GM19035 (cell line): ENCODE measurements around the gene PDP2.
"Not testable (repeated sequence)": the region's sequence is repeated elsewhere in the genome, so short reads cannot be mapped to it uniquely, and the experiment has no call there.

Source experiments
- ATAC-seq: cut with Tn5 transposase; IDR thresholded peaks from one replicate; pipeline ENCODE4 v1.9.1; 2021; ENCODE audit not compliant: unreplicated experiment

PDP2 gene

DNA sequence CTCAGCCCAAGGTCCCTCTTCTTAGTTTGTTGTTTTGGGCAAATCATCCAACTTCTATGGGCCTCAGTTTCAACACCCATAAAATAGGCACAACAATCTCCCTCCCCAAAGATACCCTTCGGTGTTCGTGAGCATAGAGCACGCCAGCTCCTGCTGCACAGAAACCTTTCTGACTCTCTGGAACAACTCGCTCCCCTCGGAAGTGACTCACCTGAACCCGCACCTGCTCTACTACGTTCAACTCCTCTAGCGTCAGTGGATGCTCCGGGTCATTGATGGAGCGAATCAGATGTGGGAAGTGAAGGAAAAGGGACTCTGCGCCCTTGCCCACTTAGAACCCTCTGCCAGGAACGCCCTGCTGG is 53.4 kb downstream of the PDP2 start:
- no peak for ATAC-seq

- ATAC-seq, result peak; percentile 84
These were observed 54.0 kb downstream of the PDP2 start, which contains the start of gene CIAO2B for GRCh38 chr16:66934138-66934838. CIAO2B (minus strand) TSS chr16:66934402; CDS start chr16:66934364, 38 bp downstream.

- not testable (repeated sequence) for ATAC-seq
These were observed 54.6 kb downstream of the PDP2 start for GRCh38 chr16:66934839-66935313.

GRCh38 chr16:66935314-66936011 is 55.1 kb downstream of the PDP2 start, which contains the start of gene CES2:
CES2 (plus strand) TSS chr16:66935516; CDS start chr16:66935636, 120 bp downstream.
- no peak for ATAC-seq

DNA sequence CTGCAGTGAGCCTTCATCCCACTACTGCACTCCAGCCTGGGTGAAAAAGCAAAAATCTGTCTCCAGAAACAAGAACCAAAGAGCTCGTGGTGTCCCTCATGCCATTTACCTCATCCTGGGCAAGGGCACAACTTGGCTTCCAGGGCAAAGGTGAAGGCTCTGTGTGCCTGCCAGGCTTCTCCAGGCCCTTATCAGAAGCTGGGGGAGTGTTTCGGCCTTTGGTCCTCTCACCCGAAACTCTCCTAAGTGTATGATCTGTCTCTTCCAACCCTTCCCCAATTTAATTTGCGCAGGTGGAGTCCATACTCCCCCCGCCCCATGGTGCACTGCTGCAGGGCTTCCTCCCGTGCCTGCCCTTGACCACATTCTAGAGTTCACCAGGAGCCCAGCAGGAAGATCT is 56.1 kb downstream of the PDP2 start:
- ATAC-seq, result no peak

DNA sequence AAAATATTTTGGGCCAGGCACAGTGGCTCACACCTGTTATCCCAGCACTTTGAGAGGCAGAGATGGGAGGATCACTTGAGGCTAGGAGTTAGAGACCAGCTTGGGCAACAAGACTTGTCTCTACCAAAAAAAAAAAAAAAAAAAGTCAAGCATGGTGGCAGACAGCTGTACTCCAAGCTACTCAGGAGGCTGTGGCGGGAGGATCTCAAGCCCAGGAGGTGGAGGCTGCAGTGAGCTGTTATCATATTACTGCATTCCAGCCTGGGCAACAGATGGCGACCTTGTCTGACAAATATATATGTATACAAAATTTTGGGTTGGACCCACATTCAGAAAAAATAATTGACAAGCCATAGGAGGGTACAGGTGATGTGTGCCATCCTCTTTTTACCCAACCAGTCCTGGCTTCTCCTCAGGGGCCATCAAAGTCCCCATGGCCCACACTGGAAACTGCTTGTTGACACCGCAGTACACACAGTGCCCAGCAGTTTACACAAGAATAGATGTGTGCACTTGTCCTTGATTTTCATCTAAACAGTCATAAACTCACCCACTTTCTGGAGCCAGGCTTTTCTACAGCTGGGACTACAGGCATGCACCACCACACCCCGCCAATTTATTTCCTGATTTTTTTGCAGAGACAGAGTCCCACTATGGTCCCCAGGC is 56.7 kb downstream of the PDP2 start:
- ATAC-seq, result no peak

- no peak for ATAC-seq
These were observed 57.5 kb downstream of the PDP2 start for GRCh38 chr16:66937725-66938337.

DNA sequence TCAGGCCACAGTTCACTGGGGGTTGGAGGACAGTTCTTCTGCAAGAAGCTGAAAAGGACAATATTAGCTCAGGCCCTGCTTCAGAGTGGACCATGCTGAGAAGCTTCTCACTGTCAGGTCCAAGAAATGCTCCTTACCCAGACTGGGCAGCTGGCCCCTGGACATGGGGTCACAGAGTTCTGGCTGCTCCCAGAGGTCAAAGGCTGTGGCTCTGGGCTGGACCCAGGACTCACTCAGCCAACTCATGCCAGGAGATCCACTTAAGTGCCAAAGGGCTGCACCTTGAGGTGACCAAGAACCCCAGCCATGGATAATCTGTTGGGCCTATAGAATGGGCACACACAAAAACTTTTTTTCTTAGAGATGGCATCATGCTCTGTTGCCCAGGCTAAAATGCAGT is 59.1 kb downstream of the PDP2 start:
- no peak for ATAC-seq

DNA sequence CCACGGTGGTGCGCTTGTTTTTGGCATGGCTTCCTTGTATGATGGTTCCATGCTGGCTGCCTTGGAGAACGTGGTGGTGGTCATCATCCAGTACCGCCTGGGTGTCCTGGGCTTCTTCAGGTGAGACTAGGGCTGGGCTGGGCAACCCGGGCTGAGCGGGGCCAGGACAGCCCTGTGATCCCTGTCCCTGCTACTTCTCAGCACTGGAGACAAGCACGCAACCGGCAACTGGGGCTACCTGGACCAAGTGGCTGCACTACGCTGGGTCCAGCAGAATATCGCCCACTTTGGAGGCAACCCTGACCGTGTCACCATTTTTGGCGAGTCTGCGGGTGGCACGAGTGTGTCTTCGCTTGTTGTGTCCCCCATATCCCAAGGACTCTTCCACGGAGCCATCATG is 59.9 kb downstream of the PDP2 start:
- ATAC-seq, result no peak
